ENCODE results near the gene CRYAB.

- TF ChIP-seq CTCF (IDR thresholded peaks at IDR 0.05): no peak
- no peak for TF ChIP-seq EP300 (IDR thresholded peaks at IDR 0.05)
- TF ChIP-seq POLR2A (IDR thresholded peaks at IDR 0.05): no peak
Measured at GRCh38 chr11:111944651-111945051, 33.1 kb upstream of the CRYAB start.

Measured in ovary (tissue), 3 donors.